Measurements from ENCODE around the gene FAH.

GRCh38 chr15:80132382-80132781, 20.4 kb upstream of the FAH start:
- TF ChIP-seq EZH2 (IDR thresholded peaks at IDR 0.05) (no peak), POLR2AphosphoS5 (IDR thresholded peaks at IDR 0.05; ENCODE audit: borderline replicate concordance, low read depth, low read length) (no peak), FOXP2 (optimal IDR thresholded peaks at IDR 0.05; ENCODE audit: control extremely low read depth, extremely low read length, insufficient read depth) (no peak)

Measured in SK-N-MC (cell line).